Ammon's horn (tissue), 1 donor: ENCODE measurements around the gene WNT7A.
"Not testable (repeated sequence)": the region's sequence is repeated elsewhere in the genome, so short reads cannot be mapped to it uniquely, and the experiment has no call there.

Experiments
- DNase-seq: peaks from one replicate; pipeline ENCODE4 v3.0.0-alpha.2; 2016; ENCODE audit warnings: low spot score

The WNT7A gene

DNA sequence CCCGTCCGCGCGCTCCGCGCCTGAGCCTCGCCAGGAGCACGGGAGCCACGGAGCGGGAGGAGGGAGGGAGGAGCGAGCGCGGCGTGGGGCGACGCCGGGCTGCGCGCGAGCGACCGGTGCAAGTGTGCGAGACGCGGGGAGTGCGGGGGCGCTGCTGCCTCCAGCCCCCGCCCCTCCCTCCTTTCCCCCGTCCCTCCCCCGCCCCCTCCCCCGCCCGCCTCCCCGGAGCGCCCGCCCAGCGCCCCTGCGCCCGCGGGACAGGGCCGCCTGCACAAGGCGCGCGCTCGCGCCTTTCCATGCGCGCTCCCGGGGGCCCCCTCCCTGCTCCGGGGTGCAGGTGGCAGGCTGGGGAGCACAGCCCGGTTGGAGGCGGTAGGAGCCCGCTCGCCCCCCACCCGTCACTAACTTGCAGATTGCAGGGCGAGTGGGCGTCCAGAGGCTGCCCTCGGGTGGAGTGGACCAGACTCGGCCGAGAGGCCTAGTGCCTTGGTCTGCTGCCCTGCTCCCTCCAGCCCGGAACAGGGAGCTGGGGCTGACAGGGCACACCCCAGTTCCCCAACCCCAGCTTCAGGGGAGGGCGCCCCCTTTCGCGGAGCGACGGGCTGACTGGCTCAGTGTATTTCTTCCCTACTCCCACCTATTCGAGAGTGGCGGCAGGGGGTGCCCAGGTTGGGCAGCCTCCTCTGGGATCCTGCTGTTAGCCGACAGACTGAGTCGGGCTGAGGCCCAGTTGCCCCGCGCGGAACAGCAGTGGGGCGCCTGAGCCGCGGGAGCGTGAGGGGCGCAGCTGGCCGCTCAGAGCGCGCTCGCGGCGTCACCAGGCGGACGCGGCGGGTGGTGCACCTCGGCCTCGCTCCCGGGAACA is at the start of gene WNT7A:
Gene WNT7A, minus strand, starts transcription at position 126 of the 865 bp plus-strand sequence. CDS start 255 bp downstream, outside the sequence.
- DNase-seq = peak; percentile 37

DNA sequence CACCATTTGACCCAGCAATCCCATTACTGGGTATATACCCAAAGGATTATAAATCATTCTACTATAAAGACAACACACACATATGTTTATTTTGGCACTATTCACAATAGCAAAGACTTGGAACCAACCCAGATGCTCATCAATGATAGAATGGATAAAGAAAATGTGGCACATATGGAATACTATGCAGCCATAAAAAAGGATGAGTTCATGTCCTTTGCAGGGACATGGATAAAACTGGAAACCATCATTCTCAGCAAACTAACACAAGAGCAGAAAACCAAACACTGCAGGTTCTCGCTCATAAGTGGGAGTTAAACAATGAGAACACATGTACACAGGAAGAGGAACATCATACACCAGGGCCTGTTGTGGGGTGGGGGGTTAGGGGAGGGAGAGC is 48.9 kb upstream of the WNT7A start:
- not testable (repeated sequence) for DNase-seq

DNA sequence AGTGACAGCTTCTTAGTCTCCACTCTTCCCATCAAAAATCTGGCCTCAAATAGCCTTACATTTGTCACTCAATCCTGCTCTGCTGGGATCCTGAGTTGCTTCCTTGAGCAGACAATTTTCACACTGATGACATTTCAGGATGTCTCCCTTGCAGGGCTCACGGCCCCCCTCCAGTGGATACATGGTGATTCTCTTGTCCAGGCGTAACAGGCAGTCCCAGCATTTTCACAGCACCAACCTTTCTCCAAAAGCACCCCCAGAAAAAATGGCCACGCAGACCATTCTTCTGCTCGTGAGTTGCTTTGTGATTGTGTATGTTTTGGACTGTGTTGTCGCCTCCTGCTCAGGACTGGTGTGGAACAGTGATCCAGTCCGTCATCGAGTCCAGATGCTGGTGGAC is 47.4 kb upstream of the WNT7A start:
- DNase-seq = no peak

DNA sequence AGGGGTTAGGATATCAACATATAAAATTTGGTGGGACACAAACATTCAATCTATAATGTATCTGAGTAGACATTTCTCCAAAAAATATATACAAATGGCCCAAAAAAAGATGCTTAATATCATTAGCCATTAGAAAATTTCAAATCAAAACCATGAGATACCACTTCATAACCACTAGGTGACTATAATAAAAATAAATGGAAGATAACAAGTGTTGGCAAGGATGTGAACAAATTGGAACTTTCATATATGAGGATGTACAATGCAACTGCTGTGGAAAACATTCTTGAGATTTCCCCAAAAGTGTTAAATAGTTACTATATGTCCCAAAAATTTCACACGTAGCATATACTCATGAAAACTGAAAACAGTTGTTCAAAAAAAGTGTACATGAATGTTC is 36.5 kb upstream of the WNT7A start:
- no peak for DNase-seq

DNA sequence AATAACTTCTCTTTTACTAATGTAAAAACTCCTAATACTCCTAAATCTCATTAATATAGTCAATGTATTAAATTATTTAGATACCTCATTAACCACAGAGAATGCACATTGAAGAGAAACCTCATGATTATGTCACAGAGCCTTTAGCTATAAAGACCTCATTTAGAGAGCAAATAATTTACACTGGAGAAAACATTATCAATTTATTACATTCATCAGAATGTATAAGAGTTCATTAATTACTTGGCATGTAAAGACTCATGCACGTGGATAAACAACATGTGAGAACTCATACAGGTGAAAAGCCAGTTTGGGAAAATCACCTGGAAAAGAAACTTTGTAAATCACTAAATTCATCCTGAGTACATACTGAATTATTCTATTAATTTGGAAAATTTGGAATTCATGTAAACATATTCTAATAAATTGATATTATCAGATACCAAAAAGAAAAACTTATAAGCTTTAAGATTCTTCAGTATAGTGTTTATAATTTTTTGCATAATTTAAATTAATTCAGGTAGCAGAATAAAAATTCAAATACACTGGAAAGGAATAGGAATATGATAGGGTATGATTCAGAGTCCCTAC is 22.9 kb upstream of the WNT7A start:
- no peak for DNase-seq

DNA sequence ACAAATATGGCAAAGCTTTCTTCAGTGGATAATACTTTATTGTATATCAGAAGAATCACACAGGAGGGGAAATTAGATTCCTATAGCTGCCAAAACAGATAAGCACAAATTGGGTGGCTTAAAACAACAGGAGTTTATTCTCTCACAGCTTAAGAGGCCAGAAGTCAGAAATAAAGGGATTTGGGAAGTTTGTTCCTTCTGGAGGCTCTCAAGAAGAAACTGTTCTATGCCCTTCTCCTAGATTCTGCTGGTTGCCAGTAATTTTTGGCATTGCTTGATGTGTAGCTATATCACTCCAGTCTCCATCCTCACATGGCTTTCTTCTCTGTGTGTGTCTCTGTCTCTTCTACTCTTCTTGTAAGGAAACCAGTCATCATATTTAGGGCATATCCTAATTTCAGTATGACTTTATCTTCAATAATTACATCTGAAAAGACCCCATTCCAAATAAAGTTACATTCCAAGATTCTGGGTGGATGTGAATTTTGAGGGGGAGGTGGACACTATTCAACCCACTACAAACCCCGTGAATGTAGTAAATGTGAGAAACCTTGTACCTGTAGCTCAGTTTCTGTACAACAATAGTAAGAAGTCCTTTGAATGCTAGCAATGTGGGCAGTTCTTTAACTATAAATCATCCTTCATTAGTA is 22.2 kb upstream of the WNT7A start:
- no peak for DNase-seq

DNA sequence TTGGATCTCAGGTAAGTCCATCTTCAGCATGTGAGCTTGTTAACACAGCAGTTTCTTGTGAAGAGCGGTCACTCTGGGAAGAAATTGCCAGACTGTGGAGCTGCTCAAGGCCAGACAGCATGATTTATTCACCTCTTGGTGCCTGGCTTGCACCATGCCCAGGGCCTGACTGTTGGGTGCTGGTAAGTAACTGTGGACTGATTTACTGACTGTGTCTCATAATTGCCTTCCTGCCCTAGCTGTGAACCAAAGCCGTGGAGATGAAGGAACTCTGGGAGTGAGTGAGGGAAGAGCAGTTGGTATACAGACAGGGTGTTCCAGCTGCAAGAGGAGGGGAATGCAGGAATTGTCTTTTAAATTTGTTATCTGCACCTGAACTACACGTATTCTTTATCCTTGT is 18.5 kb upstream of the WNT7A start:
- no peak for DNase-seq

DNA sequence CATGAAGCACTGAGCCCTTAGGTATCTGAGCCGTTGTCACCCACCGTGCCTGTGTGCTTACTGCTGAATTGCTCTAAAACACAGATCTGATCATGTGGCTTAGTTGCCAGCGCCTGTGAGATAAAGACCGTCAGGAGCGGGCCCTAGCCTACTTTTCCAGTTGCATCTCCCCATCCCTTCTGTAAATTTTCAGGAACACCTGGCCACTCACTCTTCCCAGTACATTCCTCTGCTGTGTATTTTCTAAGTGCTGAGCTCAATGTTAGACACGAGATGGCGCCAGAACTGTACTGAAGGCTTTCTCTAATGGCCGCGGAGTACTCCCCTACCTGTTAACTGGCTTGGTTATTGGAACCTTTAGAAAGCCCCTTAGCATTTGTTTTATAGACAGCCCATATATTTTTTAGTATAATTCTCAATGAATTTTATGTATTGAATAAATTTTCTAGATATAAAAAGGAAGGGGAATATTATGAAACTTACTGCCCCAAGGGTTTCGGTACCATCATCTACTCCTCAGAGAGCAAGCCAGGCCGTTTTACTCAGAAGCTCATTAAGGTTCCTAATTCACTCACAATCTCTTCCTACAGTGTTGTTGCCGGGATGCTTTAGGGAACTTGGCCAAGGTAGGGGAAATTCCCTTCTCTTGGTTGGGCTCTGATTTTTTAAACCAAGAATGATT is 16.7 kb upstream of the WNT7A start:
- DNase-seq = peak; percentile 84

DNA sequence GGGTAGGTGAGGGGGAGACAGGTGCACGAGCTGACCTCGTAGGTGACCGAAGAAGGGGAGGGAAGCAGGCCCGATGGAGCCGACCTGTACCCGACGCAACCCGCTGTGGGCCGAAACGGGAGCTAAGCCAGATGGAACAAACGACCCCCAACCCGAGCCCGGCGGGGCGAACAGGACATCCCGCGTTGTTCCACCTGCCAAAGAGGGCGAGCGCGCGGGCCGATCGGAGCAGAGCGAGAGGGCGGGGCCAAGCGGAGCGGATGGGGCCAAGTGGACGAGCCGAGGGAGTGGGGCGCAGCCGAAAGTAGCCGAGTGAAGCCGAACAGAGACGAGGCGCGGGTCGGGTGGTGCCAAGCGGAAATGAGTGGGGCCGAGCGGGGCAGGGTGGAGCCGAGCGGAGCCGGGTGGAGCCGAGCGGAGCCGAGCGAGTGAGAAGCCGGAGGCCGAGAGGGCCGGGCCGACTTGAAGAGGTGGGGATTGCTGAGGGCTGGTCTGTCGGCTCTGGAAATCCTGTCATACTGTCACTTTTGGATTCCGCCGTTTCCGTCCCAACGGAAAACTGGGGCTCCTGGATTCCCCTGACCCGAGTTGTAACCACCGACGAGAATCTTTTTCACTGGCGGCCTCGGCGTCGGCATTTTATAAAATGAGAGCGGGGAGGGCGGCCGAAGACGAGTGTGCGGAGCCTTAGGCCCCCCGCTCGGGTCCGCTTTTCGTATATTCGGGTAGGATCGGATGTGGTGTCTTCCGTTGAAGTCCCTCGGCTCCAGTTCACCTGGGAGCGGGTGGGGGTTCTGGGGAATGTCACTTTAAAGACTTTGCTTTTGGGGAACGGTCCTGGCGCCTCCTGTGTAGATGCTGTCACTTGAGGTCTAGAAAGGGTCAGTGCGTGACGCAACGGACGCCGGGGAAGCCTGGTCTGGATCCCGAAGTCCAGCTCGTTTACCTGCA is 15.6 kb upstream of the WNT7A start:
- DNase-seq = peak; percentile 94

DNA sequence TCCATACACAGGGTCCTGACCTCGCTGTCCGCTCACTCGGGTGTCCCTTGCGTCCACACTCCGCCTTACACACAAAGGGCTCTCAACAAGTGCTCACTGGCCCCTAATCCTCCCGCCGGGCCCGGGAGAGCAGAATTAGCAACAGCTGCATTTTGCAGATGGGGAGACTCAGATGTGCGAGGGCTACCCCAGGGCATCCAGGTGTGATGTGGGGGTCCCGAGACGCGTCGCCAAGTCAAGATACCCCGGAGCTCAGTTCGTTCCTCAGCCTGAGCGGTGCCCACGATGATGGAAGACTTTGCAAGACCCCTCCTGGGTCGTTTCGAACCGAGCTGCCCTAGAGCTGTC is 14.9 kb upstream of the WNT7A start:
- no peak for DNase-seq

GRCh38 chr3:13894096-13894806 is 14.4 kb upstream of the WNT7A start:
- no peak for DNase-seq

DNA sequence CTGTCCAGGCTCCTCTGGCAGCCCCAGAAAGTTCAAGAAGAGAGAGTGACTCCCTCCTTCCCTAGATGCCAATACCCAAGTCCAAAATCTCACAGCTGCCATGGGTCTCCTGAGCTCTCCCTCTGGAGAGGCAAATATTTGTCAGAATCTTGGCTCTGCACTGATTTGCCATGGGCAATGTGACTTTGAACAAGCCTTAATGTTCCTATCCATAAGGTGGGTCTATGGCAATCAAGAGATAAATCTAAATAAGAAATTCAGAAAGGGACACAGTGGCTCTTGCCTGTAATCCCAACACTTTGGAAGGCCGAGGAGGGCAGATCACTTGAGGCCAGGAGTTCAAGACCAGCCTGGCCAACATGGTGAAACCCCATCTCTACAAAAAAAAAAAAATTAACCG is 12.4 kb upstream of the WNT7A start:
- DNase-seq = no peak

GRCh38 chr3:13891492-13892073 is 11.7 kb upstream of the WNT7A start:
- no peak for DNase-seq

GRCh38 chr3:13891017-13891392 is 11.1 kb upstream of the WNT7A start:
- no peak for DNase-seq

DNA sequence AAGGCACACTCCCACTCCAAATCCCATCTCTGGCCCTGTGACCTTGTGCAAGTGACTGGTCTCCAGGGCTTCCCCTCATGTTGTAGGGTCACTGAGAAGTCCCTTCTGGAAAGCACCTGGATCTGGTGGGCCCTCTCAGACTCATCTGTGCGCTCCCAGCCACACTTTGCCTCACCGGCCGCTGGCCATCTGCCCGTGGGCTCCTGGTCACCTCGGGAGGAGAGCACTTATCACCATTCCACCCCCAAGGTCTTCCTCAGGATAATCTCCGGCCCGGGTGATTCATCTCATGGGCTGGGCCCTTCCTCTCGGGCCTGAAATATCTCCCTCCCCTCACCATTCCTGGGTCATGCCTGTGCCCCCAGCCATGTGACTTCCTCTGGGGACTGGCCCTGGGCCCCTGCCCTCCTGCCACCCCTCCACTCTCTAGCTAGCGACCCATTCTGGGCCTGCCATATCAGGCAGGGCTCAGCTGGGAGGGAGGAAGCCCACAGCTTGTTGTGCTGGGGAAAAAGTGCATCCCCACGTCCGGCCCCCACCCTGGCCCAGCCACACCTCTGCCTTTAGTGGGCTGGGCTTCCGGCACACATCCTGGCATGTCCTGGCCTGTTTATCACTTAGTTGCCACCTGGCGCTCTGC is 10.6 kb upstream of the WNT7A start:
- no peak for DNase-seq

DNA sequence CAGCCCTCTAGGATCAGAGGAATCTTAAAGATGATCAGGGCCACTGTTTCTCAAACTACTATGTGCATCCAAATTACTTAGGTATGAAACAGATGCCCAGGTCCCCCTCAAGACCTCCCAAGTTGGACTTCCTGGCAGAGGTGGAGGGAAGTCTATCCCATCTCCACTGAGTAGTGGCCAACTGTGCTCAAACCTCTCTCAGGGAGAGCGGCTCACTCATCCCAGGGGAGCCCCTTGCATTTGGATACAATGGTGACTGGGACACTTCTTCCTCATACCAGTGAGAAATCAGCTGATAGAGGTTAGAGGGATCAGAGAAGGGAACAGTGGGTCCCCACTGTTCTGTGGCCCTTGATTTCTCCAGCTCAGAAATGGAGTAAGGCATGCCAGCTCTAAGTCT is 8.7 kb upstream of the WNT7A start:
- no peak for DNase-seq

DNA sequence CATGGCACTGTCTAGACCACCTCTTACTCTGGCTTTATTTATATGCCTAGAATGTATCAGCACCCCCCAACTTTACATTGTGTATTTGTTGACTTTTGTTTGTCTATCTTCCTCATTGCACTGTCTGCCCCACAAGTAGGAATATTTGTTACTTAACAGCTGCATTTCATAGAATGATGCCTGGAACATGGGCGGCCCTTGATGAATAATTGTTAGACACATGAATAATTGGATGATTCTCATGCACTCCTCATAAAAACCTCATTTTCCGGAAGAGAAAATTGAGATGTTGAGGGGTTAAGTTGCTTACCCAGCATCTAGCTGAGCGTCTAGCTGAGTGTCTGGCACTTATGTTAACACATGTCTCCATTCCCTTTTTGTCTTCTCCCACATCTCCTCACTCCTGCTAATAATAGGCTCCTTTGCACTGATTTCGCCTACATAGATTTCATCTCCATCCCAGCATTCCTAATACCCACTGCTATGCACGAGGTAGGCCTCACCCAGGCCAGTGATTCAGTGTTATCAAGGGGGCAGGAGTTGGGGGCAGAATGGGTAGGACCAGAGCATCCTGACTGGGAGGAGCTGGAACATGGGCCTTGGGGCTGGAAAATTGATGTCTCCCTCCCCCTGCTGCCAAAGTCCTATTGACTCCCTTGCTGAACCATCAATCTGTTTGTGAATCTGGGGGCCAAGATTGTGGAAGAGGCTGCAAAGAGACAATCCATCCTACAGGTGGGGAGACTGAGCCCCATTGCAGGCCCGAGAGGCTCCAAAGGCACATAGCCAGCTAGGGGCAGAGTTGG is 7.8 kb upstream of the WNT7A start:
- no peak for DNase-seq

GRCh38 chr3:13886593-13887129 is 6.8 kb upstream of the WNT7A start:
- no peak for DNase-seq

DNA sequence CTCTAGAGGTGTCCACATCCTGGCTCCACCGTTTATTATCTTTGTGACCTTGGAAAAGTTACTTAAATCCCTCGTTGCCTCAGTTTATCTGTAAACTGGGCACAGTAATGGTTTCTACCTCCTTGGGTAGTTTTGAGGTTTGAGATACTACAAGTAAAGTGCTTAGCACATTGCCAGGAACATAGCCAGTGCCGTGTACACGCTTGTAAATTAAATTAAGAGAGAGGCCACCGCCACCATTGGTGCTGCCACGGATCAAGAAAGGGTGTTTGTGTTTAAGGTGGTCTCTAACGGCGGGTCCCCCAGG is 5.8 kb upstream of the WNT7A start:
- DNase-seq = no peak
